Neural progenitor cell (in vitro differentiated cells): ENCODE results near the gene ROR2.

Source experiments
- CTCF ChIP-seq: fragments of 200-600 bp; sonication (generic); IDR thresholded peaks from 2 replicates; pipeline ENCODE4 v1.5.1; 2017; ENCODE audit warnings: antibody characterized with exemption, mild to moderate bottlenecking
- EZH2 ChIP-seq: fragments of 200-600 bp; sonication (generic); IDR thresholded peaks from 2 replicates; pipeline ENCODE4 v1.6.1; 2017; ENCODE audit warnings: antibody characterized with exemption, mild to moderate bottlenecking, moderate library complexity
- EZH2phosphoT487 ChIP-seq: fragments of 200-600 bp; sonication (generic); IDR thresholded peaks from 2 replicates; pipeline ENCODE4 v1.6.1; 2017; ENCODE audit warnings: antibody characterized with exemption

- no peak for TF ChIP-seq CTCF
- no peak for TF ChIP-seq EZH2
- TF ChIP-seq EZH2phosphoT487 = no peak
Measured at GRCh38 chr9:91833096-91833877, 116.7 kb downstream of the ROR2 start.
